ENCODE results near the gene ARL15. TPM values are rescaled to one million over a fixed set of nuclear protein-coding genes. Genes with fewer than 3 reads are reported as not detected.

ARL15 gene
- total RNA-seq, 1 experiment from 2014 or later: 6.9 TPM

DNA sequence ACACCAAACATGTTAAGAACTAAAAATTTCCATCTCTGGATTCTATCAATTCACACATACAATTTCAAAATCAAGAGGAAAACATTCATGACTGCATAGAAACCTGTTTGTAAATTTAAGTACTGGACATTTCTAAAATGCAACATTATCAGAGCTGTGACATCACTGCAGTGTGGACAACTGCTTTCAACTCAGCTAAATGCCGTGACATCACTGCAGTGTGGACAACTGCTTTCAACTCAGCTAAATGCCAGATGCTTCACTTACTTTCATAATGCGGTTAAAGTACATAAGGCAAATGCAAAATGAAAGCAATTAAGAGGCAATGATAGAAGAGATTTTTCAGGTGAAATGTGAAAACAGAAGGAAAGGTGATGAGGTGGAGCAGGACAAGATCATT lies 161.5 kb downstream of the ARL15 start:
- DNase-seq (no peak), ATAC-seq (no peak)
- intact Hi-C loops (cut with micrococcal nuclease): no loop called here

DNA sequence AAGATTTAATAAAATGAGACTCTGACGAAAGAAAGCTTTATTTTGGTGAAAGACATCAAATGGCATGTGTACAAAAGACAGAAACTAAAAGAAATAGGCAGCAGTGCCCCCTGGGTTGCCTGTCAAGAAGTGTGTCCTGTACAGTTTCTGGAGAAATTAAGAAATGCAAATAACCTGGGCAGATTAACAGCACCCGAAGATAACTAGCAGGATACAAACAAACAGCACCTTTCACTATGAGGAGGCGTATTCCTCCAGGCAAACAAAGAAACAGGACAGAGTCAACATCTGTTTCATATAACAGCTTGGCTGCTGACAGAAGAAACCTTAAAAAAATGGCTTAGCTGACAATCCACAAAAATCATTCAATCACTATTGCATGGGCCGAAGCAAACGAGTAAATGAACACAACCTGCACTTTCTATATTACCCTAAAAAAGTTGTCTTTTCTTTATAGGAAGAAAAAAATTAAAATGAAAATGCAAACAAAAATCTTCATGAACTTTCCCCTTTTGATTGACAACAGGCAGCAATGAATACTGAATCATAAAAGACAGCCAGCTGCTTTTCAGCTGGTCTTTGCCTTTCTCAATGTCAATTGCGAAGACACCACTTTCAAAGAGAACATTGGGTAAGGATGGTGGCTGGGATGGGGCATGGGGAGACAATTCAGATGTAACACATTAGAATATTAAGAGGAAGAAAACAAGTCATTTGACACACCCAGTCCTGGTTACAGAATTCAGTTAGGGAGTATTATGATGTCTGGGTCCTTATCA lies 162.1 kb downstream of the ARL15 start:
- DNase-seq (no peak), ATAC-seq (no peak)
- no TSS peak for BruUV-seq (replicated peaks)
- Histone ChIP-seq H4K20me1 (ENCODE audit: low read length) (no peaks in the 10 kb centered on the region), H2AFZ (ENCODE audit: low read length) (no peak overlapping the region), H3K4me1 (ENCODE audit: insufficient read depth, low read length) (no peaks in the 10 kb centered on the region), H3F3A (ENCODE audit: low read length, unreplicated experiment) (no peaks in the 10 kb centered on the region), H3K9me2 (replicated peaks; ENCODE audit: low read length) (no peaks in the 10 kb centered on the region), H3K9ac (ENCODE audit: low read length) (no peak overlapping the region), H3K79me2 (ENCODE audit: low read length) (no peaks in the 10 kb centered on the region), H3K36me3 (ENCODE audit: low read depth, low read length) (no peaks in the 10 kb centered on the region), H3K4me3 (ENCODE audit: low read length) (no peak overlapping the region), H3K27me3 (ENCODE audit: low read length) (no peaks in the 10 kb centered on the region), H3K9me3 (ENCODE audit: low read length) (no peaks in the 10 kb centered on the region), H3K4me2 (ENCODE audit: low read length) (no peak overlapping the region), H3K27ac (ENCODE audit: low read length) (no peak overlapping the region)
- ChIA-PET POLR2A (ENCODE audit: unreplicated experiment) (no interaction called here), CTCF (no interaction called here)
- TF ChIP-seq EZH2phosphoT487 (IDR thresholded peaks at IDR 0.05; ENCODE audit: borderline replicate concordance, low read length) (no peak), EZH2 (IDR thresholded peaks at IDR 0.05; ENCODE audit: low read length, unreplicated experiment) (no peak)
- TF ChIP-seq, protein P1, sequence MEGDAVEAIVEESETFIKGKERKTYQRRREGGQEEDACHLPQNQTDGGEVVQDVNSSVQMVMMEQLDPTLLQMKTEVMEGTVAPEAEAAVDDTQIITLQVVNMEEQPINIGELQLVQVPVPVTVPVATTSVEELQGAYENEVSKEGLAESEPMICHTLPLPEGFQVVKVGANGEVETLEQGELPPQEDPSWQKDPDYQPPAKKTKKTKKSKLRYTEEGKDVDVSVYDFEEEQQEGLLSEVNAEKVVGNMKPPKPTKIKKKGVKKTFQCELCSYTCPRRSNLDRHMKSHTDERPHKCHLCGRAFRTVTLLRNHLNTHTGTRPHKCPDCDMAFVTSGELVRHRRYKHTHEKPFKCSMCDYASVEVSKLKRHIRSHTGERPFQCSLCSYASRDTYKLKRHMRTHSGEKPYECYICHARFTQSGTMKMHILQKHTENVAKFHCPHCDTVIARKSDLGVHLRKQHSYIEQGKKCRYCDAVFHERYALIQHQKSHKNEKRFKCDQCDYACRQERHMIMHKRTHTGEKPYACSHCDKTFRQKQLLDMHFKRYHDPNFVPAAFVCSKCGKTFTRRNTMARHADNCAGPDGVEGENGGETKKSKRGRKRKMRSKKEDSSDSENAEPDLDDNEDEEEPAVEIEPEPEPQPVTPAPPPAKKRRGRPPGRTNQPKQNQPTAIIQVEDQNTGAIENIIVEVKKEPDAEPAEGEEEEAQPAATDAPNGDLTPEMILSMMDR (conservative IDR thresholded peaks at IDR 0.05; ENCODE audit: low read depth, low read length): no peak
- intact Hi-C loops (cut with micrococcal nuclease): no loop called here

More for the DNA sequence above, 161.5 kb downstream of the ARL15 start:
- Histone ChIP-seq H3K4me1 (ENCODE audit: insufficient read depth, low read length) (no peaks in the 10 kb centered on the region), H4K20me1 (ENCODE audit: low read length) (no peaks in the 10 kb centered on the region), H3K9me2 (replicated peaks; ENCODE audit: low read length) (no peaks in the 10 kb centered on the region), H3F3A (ENCODE audit: low read length, unreplicated experiment) (no peaks in the 10 kb centered on the region), H3K4me3 (ENCODE audit: low read length) (no peak overlapping the region), H3K9me3 (ENCODE audit: low read length) (no peaks in the 10 kb centered on the region), H3K4me2 (ENCODE audit: low read length) (no peak overlapping the region), H3K36me3 (ENCODE audit: low read depth, low read length) (no peaks in the 10 kb centered on the region), H2AFZ (ENCODE audit: low read length) (no peak overlapping the region), H3K27ac (ENCODE audit: low read length) (no peak overlapping the region), H3K79me2 (ENCODE audit: low read length) (no peaks in the 10 kb centered on the region), H3K27me3 (ENCODE audit: low read length) (no peaks in the 10 kb centered on the region), H3K9ac (ENCODE audit: low read length) (no peak overlapping the region)
- TF ChIP-seq EZH2 (IDR thresholded peaks at IDR 0.05; ENCODE audit: low read length, unreplicated experiment) (no peak), EZH2phosphoT487 (IDR thresholded peaks at IDR 0.05; ENCODE audit: borderline replicate concordance, low read length) (no peak)
- TF ChIP-seq, protein P1 (conservative IDR thresholded peaks at IDR 0.05; ENCODE audit: low read depth, low read length): no peak
- POLR2A ChIA-PET (ENCODE audit: unreplicated experiment): no interaction called here
- no TSS peak for BruUV-seq (replicated peaks)
- CTCF ChIA-PET: no interaction called here

DNA sequence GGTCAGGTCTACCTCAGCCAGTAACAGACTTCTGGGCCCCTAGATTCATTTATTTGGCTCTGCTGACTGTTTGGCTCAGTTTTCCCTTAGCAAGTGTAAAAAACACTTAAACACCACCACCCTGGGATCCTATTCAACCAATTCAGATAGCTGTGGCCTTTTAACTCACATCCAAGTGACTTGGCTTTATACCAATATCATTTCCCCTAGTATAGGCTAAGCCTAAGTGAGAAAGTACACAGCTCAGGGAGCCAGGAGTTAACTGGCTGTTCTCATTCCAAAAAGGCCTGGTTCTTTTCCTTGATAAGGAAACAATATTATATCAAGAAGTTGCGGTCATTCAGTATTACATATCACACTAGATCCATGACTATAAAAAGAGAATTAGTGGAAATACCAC lies 163.5 kb downstream of the ARL15 start:
- ChIA-PET POLR2A (ENCODE audit: unreplicated experiment) (no interaction called here), CTCF (no interaction called here)
- H3K9me3 ChIP-seq (ENCODE audit: low read length): no peaks in the 10 kb centered on the region
- no peak overlapping the region for H3K9ac ChIP-seq (ENCODE audit: low read length)
- H3K79me2 ChIP-seq (ENCODE audit: low read length): no peaks in the 10 kb centered on the region
- no peaks in the 10 kb centered on the region for H4K20me1 ChIP-seq (ENCODE audit: low read length)
- no peaks in the 10 kb centered on the region for H3K4me1 ChIP-seq (ENCODE audit: insufficient read depth, low read length)
- no peak for TF ChIP-seq EZH2phosphoT487 (IDR thresholded peaks at IDR 0.05; ENCODE audit: borderline replicate concordance, low read length)
- TF ChIP-seq, protein P1 (conservative IDR thresholded peaks at IDR 0.05; ENCODE audit: low read depth, low read length): no peak
- TF ChIP-seq EZH2 (IDR thresholded peaks at IDR 0.05; ENCODE audit: low read length, unreplicated experiment): no peak
- no peak overlapping the region for H3K4me2 ChIP-seq (ENCODE audit: low read length)
- intact Hi-C loops (cut with micrococcal nuclease): no loop called here
- no peaks in the 10 kb centered on the region for H3K36me3 ChIP-seq (ENCODE audit: low read depth, low read length)
- ATAC-seq (no peak), DNase-seq (no peak)
- H2AFZ ChIP-seq (ENCODE audit: low read length): no peak overlapping the region
- no TSS peak for BruUV-seq (replicated peaks)
- no peak overlapping the region for H3K27ac ChIP-seq (ENCODE audit: low read length)
- no peaks in the 10 kb centered on the region for H3F3A ChIP-seq (ENCODE audit: low read length, unreplicated experiment)
- H3K9me2 ChIP-seq (replicated peaks; ENCODE audit: low read length): no peaks in the 10 kb centered on the region
- no peak overlapping the region for H3K4me3 ChIP-seq (ENCODE audit: low read length)
- H3K27me3 ChIP-seq (ENCODE audit: low read length): no peaks in the 10 kb centered on the region

Measured in PC-3 (cell line).